Upper lobe of left lung (tissue), 4 donors: ENCODE measurements around the gene OTUB1.

Experiments
- CTCF ChIP-seq, 6 experiments: fragments of 450-650 bp in 4 of 6; fragments of 200-600 bp in 2 of 6; sonication (generic) in 2 of 6; IDR thresholded peaks; one replicate each; pipeline ENCODE4 v1.5.1; 2016 to 2019; ENCODE audit warnings: antibody characterized with exemption in 6 of 6
- EP300 ChIP-seq, 4 donors: sonication (generic); formaldehyde crosslinking; IDR thresholded peaks; one replicate each; pipeline ENCODE4 v1.5.1; 2017; ENCODE audit warnings: antibody characterized with exemption in 4 of 4, control low read depth in 2 of 4

DNA sequence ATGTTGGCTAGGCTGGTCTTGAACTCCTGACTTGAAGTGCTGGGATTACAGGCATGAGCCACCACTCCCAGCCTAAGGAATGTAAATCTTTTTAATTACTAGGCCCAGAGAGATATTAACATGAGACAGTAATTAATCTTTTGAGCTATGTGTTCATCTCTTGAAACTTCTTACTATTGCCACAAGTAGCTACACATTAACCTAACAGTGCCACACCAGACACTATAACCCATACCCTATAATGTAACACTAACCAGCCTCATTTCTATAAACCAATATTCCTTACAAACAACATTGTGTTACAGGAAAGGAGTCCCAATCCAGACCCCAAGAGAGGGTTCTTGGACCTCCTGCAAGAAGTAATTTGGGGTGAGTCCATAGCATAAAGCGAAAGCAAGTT is 19.8 kb upstream of the OTUB1 start:
- TF ChIP-seq CTCF (IDR thresholded peaks at IDR 0.05) (no peak), EP300 (IDR thresholded peaks at IDR 0.05) (no peak)
